Measurements from ENCODE around the gene OTULIN.

OTULIN gene

DNA sequence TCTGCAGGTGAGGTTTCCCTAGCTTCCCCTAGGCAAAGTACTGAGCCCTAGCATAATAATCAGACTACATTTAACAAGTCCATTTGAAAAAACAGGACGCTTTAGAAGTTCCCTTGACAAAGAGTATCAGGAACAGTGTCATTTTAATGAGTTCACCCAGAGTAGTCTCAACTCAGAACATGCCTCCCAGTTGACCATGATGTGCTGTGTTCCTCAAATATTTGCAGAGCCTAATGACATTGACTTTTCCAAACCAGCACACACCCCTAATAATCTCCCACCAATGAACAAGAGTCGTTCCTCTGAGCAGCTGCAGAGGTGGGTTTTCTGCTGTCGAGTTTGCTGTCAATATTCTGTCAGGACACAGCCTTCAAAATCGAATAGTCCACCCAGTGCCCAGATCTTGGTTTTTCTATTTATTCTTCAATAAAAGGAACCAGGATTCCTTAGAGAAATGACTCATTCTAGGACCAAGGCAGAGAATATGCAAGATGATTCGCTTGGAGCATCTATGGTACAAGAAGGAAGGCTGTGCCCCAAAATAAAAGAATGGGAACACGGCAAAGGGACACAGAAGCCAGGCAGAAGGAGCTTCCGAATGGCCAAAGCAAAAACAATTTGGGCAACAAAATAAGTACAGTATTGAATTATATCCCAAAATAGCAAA is 57.6 kb downstream of the OTULIN start:
- no peak for DNase-seq (ENCODE audit: low spot score)

DNA sequence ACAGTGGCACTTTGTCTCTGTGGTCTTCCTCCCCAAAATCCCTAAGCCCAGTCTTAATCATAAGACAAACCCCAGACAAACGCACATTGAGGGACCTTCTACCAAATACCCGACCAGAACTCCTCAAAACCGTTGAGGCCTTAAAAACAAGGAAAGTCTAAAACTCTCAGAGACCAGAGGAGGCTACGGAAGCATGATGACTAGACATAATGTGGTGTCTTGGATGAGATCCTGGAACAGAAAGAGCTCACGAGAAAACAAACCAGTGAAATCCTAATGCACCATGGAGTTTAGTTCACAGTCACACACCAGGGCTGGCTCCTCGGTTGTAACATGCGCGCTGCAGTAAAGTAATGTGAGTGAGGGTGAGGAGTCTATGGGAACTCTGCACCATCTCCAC is 58.4 kb downstream of the OTULIN start:
- DNase-seq (ENCODE audit: low spot score): no peak

DNA sequence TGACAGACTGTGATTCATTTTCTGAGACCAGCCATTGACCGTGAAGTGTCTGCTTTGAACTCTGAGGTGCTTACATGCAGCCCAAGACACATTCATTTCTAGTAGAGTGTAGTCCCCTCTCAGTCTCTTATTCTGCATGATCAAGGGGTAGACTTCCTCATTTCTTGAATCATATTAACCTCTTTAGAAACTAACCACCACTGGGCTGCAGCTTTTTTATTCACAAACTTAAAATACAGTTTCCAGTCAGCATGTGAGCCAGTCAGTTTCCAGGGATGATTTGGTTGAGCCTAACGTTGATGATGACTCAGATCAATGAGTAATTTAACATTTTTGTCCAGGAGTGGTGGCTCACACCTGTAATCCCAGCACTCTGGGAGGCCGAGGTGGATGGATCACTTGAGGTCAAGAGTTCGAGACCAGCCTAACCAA is 59.2 kb downstream of the OTULIN start:
- no peak for DNase-seq (ENCODE audit: low spot score)

DNA sequence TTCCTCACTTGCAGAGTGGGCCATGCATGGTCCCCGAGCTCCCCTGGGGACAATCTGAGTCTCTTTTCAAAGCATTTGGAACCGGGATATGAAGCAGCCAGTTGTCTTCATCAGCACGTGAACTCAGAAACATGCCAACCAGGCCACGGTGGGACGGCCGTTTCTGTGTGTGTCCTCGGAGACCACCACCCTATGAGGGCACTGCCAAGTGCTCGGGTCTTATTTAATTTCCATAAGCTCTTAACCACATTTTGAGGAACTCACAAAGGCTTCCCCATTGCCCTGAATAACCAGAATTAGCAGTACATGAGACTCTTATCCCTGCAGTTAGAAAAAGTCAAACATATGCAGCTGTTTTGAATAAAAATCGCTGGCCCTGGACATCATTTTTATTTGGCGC is 60.1 kb downstream of the OTULIN start:
- DNase-seq (ENCODE audit: low spot score): peak; percentile 62

DNA sequence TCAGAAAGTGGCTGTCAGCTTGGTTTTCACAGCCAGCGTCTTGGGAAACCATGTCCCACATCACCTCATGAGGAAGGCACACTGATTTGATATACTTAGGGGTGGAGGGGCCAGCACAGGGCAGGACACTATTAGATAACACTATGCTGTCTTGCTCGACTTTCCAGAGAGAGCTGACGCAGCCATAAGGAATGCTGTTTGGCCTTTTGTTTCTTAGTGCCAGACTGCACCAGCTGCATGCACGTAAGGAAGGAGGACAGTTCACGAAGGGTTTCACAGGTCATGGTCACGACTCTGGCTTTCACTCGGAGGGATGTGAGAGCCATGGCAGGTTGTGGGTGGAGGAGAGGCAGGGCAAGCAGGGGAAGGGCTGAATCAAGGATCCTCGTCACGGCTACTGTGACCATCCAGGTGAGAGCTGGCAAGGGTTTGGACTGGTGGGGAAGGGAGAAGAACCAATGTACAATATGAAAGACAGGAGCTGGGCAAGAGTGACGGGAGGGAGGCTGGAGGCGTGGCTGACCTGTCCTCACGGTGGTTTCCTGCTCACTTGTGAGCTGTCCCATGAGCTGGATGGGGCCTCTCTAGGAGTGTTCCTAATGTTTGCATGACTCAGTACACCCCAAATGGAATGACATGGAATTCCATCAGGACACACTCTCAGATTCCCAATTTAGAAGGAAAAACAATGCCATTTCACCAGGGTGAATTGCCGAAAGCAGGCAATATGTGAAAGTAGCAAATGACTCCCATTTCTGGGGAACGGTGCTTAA is 61.7 kb downstream of the OTULIN start:
- no peak for DNase-seq (ENCODE audit: low spot score)

DNA sequence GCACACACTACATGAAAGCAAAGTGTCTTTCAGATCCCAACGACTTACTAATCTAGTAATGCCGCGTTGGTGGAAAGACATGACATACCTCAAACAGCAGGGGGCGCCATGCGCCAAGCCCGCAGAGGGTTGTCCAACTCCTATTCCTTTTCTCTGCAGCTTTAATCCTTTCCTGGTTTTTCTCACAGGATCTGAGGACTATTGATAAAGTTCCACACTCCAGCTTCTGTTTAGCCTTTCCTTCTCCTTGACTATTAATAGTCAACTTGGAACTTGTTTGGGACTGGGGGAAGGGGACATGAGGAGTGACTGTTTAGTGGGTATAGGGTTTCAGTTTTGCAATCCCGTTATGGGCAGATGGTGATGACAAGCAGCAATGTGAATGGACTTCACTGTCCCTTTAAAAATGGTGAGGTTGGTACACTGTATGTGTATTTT is 62.9 kb downstream of the OTULIN start:
- peak; percentile 96 for DNase-seq (ENCODE audit: low spot score)

DNA sequence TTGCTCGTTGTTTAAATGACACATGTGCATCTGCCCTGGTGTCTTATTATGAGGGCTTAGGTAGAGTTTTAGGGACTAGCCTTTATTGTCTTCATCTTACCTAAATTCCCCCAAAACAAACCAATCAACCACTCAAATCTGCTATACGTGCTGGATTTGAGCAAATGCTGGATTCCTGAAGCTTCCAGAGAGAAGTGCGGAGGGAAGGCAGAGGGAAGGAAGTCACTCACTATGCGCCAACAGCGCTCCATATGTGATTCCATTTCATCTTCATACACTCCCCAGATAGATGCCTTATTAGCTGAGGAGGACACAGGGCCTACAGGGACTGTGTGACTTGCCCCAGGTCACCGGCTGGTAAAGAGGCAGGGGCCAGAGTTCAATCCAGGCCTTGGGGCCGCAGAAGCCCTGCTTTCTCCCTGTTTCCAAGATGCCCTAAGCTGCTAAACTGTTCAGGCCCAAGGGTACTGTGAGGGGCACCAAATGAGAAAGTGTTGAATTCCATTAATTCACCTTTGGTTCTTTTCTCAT is 63.5 kb downstream of the OTULIN start:
- DNase-seq (ENCODE audit: low spot score): peak; percentile 68

DNA sequence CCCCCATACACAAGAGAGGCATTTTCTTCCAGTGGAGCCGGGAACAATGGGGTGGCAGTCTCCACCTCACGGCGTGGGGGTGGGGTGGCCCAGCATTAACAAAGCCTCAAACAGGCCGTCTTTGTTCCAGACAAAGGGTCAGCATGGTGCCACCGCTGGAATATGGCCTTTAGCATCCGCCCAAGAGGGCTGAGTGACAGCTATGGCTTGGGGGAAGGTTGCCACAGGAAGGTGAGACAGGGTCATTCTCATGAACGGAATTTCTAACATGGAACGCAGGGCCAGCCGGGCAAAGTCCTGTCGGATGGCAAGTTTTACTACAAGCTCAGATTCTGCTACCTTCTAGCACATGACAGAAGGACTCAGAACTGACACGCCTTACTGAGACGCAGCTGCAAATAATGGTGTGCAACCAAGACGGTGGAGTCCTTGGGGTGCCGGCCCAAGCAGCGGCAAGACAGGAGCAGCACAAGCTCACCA is 64.0 kb downstream of the OTULIN start:
- DNase-seq (ENCODE audit: low spot score): peak; percentile 97

DNA sequence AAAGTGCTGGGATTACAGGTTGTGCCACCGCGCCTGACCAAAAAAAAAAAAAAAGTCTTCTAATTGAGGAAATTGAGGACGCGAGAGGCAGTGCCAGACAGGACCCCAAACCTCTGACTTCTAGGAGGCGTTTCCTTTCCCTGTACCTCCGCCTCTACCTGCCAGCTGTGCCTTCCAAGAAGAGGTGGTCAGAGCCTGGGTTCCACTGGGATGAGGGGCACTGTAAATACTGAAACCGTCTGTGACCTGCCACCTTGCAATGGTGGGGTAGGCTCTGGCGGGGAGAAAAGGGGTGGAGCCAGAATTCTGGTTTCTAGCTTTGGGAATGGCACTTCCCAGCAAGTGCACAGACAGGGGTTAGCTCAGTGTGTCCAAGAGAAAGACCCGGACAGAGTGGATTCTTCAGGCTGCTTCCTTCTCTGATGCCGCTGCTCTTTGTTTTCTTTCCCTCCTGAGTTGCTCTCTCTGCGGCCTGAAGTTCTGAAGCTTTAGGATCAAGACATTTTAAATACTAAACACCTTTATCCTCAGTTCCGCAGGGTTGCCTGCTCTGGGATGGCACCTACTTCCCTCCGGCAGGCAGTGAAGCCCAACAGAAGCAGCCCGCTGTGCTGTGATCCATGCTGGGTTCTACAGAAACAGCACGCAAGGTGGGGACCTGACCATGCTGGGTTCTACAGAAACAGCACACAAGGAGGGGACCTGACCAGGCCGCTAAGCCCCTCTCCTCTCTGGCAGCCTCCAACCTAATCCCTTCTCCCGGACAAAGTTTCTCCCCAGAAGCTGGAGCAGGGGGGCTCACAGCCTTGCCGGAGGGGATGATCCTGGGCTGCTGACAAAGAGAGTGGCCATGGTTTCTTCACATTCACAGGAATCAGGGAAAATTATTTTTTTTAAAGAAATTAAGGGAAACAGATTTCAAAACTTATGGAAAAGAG is 65.2 kb downstream of the OTULIN start:
- DNase-seq (ENCODE audit: low spot score): no peak

DNA sequence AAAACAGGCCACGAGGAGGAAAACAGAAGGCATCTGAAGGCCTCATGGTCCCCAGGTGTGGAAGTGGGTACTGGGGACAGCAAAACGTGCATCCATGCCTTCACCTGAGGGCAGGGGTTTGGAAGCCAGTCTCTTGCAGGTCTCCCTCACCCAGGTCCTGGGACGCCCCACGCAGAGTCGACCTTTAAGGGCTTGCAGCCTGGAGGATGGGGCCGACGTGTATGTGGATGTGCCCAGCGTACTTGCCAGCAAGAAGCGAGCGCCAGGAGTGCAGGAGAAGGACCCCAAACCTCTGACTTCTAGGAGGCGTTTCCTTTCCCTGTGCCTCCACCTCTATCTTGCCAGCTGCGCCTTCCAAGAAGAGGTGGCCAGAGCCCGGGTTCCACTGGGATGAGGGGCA is 65.9 kb downstream of the OTULIN start:
- no peak for DNase-seq (ENCODE audit: low spot score)

DNA sequence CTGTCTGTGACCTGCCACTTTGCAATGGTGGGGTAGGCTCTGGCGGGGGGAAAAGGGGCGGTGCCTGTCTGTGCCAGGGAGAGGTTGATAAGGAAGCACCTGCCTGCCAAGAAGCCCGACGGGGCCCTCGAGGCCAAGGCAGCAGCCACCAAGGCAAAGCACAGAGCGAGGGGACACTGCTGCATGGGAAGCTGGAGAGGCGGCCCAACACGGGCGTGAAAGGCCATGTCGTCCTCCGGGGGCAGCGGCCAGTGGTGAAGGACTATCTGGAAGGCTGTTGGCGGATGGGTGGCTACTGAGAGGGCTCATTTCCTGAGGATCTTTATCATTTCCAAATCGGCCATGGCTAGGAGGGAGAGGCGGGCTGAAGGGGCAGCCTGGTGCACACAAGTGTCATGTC is 66.4 kb downstream of the OTULIN start:
- DNase-seq (ENCODE audit: low spot score): no peak

DNA sequence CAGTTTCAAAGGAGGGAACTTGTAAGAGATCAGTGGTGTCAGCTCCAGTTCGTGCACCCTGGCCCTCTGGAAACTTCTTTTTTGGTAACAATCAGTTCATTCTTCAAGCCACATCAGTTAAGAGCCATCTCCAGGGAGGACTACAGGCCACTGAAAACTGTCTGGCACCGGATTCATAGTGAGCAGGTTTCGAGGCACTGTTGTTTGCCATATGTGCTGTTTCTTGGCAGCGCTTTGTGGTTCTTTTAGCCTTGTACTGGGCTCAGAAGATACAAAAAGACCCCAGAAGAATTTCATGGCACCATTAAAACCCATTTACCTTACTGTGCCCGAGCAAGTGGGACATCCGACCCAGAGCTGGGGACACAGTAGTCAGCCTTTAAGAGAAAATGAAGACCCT is 68.5 kb downstream of the OTULIN start:
- DNase-seq (ENCODE audit: low spot score): no peak

DNA sequence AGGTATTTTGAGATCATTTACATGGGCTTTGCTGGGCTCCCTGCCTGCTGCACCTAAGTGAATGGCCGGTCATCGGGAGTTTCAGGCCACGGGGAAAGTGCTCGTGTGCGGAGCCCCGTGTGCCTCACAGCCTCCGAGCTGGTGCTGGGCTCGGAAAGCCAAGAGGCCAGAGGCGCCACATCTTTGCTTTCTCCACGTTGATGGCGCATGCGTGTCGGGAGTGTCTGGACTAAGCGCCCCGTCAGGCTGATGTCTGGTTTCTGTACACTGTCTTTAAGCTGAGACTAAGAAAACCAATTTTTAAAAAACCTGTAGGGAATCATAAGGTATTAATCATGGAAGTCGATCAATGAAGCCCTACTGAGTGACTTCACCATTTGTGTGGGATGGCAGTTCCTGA is 69.1 kb downstream of the OTULIN start:
- no peak for DNase-seq (ENCODE audit: low spot score)

DNA sequence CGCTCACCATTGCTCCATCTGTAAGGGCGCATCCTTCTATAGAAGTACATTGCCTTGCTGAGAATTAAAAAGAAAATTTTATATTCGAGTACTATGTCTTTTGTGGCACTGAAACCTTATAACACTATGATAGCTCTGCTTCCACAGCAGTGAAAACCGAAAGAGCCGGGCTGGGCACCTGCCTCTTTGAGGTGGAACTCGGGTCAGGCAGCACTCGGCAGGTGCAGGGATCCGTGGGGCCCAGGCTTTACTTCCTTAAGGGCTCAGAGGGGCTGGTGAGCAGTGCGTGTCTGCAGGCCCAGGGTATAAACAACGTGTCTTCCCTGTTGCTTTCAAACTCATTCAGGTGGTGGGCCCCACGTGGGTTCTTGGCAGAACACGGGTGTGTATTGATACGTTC is 69.9 kb downstream of the OTULIN start:
- DNase-seq (ENCODE audit: low spot score): no peak

DNA sequence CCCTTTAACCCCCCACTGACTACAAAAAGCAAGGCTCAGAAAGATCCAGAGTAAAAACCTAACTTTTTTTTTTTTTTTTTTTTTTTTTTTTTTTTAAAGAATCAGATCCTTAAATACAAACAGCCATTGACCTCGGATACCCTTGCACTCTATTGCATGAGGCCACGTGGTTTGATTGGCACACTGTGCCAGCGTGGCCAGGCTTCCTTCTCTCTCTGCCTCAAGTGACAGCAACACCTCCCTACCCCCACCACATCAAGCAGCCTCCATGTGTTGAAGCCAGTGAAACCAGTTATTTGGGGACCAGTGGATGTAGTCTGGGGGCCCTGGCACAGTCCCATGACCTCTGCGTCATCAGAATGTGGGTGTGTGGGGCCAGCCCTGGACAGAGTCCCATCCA is 71.4 kb downstream of the OTULIN start:
- DNase-seq (ENCODE audit: low spot score): no peak

DNA sequence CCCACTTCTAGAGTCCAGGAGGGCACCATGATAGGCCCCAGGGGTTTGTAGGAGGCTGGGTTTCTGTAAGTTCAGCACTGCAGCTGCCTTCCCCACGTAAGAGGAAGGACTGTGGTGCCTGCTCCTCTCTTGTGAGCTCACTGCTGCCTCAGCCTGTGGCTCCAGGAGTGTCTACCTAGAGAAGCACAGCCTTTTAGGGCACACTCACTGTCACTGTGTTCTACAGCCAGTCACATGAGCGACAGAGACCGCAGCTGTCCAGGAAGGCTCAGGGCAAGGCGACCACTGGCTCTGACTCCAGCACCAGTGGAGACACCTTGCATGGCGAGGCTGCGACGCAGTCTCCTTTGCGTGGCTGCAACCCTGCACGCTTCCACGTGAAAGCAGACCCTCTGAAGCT is 72.8 kb downstream of the OTULIN start:
- no peak for DNase-seq (ENCODE audit: low spot score)

DNA sequence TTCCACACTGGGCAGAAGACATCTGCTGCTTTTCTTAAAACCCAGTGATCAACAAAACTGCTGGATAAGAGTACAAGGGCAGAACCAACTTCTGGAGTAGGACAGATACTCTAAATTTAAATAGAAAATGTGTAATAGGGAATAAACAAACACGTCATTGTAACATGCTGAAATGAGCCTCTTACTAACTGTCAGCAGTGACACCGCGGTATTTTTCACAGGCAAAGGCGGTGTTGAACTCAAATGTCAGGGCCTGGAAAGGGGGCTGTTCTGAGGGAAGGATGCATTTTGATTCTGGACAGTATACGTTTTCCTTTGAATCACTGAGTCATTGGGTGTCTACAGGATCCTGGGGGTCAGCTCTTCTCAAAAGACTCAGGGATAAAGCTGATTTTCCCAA is 73.5 kb downstream of the OTULIN start:
- peak; percentile 53 for DNase-seq (ENCODE audit: low spot score)

DNA sequence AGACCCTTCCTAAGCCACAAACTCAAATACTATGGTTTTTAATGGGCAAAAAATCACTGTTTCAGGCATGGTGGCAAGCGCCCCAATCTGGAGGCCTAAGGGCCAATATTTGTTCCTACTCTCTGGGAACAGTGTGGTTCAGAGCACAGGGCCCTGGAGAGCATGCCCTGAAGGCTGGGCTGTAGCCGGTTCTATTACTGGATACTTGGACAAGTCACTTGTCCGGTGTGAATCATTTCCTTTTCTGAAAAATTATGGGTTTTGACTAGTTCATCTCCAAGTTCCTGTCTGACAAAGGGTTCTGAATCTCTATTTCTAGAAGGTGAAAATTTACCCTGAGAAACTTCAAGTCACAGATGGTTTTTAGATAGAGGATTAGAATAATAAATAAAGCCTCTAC is 75.0 kb downstream of the OTULIN start:
- no peak for DNase-seq (ENCODE audit: low spot score)

DNA sequence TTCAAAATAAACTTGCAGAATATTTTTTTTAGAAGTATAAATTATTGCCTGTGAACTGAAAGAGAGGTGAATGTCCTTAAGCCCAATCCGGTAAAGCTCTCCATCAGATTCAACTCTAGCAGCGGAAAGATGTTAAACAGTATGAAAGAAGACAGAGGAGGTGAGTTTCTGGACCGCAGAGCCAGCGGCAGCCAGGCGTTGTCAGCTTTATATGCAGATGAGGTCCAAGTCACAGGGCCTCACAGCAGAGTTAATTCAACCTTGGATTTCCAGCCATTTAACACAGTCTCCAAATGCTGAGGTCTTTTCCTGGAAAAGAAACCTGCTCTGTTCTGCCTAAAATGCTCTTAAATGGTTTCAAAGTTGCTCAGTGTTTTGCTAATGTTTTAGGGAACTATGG is 75.5 kb downstream of the OTULIN start:
- no peak for DNase-seq (ENCODE audit: low spot score)

DNA sequence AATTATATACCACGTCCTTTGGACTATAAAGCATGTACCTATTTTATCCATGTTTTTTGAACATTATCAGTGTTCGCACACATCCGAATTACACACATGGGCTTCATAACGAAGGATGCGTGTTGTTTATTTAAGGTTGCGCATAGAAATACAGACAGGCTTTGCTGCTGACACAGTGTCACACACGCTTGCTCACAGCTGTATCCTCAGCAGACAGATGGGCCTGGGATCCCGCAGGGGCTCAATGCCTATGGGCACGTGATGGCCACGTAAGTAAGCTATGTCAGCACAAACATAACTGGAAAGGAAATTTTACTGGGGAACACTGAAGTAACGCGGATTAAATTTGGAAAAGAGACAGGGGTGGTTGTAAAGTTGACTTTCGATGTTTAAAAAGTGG is 76.6 kb downstream of the OTULIN start:
- DNase-seq (ENCODE audit: low spot score): no peak

DNA sequence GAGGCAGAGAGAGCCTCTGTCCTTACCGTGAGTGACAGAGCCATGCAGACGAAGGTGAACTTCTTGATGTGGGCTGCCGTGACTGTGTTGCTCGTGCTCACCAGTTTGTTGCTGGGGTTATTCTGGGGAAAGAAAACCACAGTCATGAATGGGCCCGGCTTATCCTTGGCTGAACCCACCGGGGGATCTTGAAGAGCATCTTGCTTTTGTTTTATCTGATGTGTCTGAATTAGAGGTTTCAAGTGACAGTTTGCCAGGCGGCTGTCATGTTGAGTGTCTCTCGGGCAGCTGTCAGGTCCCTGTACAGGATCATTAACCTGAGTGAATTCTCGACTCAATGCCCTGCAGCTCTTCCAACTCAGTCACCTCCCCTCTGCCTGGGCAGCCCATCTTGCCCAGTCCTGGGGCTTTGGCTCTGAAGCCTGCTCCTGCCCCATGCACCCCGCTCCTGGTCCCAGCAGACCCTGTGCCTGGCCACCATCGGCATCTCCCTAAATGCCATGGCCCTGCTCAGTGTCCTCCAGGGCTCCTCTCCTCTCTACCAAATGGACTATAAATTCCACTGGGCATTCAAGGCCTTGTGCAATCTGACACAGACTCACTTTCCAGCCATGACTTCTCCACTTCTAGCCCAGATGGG is 77.4 kb downstream of the OTULIN start:
- DNase-seq (ENCODE audit: low spot score): no peak

DNA sequence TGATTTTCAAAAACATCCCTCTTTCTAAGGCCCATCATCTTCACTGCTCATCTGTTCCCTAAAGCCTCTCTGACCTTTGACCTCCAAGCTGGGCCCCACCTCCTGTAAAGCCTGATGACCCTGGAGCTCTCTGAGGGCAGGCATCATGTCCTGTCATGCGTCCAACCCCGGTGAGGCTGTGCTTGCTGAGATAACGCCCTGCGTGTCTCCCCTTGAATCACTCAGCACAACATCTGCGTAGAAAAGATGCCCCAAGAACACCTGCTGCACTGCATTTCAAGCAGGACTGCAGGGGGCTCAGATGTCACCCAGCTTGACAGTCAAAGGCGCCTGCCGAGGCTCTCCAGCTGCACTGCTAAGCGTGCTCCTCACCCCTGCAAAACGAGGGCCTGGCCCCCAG is 78.0 kb downstream of the OTULIN start:
- no peak for DNase-seq (ENCODE audit: low spot score)

Data from pons (tissue), 1 donor.